HepG2 (cell line): ENCODE data around the gene ZNF816. TPM values are rescaled to one million over a fixed set of nuclear protein-coding genes. Genes with fewer than 3 reads are reported as not detected.
A peak's percentile ranks its signal among the peaks of the same experiment; 100 is the strongest.
"Not testable (repeated sequence)": the region's sequence is repeated elsewhere in the genome, so short reads cannot be mapped to it uniquely, and the experiment has no call there.

Experiments
- AKAP8 ChIP-seq: sonication (generic); formaldehyde crosslinking; IDR thresholded peaks from 2 replicates; pipeline ENCODE4 v1.5.1; 2020; ENCODE audit warnings: mild to moderate bottlenecking, missing genetic modification reagents
- FOXP1 ChIP-seq, 2 experiments: fragments of 450-650 bp in 1 of 2; IDR thresholded peaks; 2 replicates each; pipeline ENCODE4 v1.6.1; 2017 to 2018; ENCODE audit warnings: antibody characterized with exemption in 1 of 2
- GABPB1 ChIP-seq: IDR thresholded peaks from 2 replicates; pipeline ENCODE4 v1.6.1; 2016; ENCODE audit warnings: mild to moderate bottlenecking, missing genetic modification reagents, moderate library complexity, missing compliant biosample characterization
- GATAD2A ChIP-seq: IDR thresholded peaks from 2 replicates; pipeline ENCODE4 v1.6.1; 2016
- HDAC2 ChIP-seq: sonication (generic); formaldehyde crosslinking; IDR thresholded peaks from 2 replicates; pipeline ENCODE4 v1.4.0; 2020; ENCODE audit warnings: missing genetic modification reagents
- RCOR2 ChIP-seq: IDR thresholded peaks from 2 replicates; pipeline ENCODE4 v1.6.1; 2016; ENCODE audit warnings: missing biosample characterization, missing genetic modification reagents
- RXRB ChIP-seq: IDR thresholded peaks from 2 replicates; pipeline ENCODE4 v1.6.1; 2016; ENCODE audit warnings: borderline replicate concordance, missing genetic modification reagents, missing compliant biosample characterization
- SAP130 ChIP-seq: IDR thresholded peaks from 2 replicates; pipeline ENCODE4 v1.6.1; 2016; ENCODE audit warnings: low read depth
- TFDP1 ChIP-seq: IDR thresholded peaks from 2 replicates; pipeline ENCODE4 v1.6.1; 2016; ENCODE audit warnings: missing compliant biosample characterization, missing genetic modification reagents, borderline replicate concordance
- ZBTB34 ChIP-seq: sonication (generic); formaldehyde crosslinking; IDR thresholded peaks from 2 replicates; pipeline ENCODE4 v1.8.0; 2022; ENCODE audit warnings: mild to moderate bottlenecking, missing genetic modification reagents
- ZNF136 ChIP-seq: sonication (generic); formaldehyde crosslinking; IDR thresholded peaks from 2 replicates; pipeline ENCODE4 v1.8.1; 2022; ENCODE audit warnings: low read depth, mild to moderate bottlenecking, moderate library complexity, missing genetic modification reagents
- ZNF644 ChIP-seq: IDR thresholded peaks from 2 replicates; pipeline ENCODE4 v1.6.1; 2016; ENCODE audit warnings: low read depth
- ZNF788 ChIP-seq: sonication (generic); formaldehyde crosslinking; IDR thresholded peaks from 2 replicates; pipeline ENCODE4 v1.5.0; 2020; ENCODE audit warnings: mild to moderate bottlenecking, missing genetic modification reagents, borderline replicate concordance
- polyA plus RNA-seq, 8 experiments: library from polyadenylated mRNA; depleted of rRNA in 3 of 8; stranded (reverse) in 7 of 8; unstranded in 1 of 8; fragments of >200 nt; fragmentation: Illumina TruSeq in 4 of 8; extraction: Trizol in 4 of 8; gene quantifications; 2 replicates each; pipeline versions ENCODE4 v1.2.1 to v1.2.3, GENCODE V29; 2011 to 2016; ENCODE audit warnings: low read depth in 4 of 8, missing spikeins in 1 of 8, mixed read lengths in 1 of 8; ENCODE audit not compliant: insufficient read depth in 1 of 8
- total RNA-seq, 5 experiments: library from RNA; depleted of rRNA; stranded (reverse); fragments of >200 nt; fragmentation: Illumina TruSeq; extraction: Trizol; gene quantifications; 2 replicates each; pipeline ENCODE4 v1.2.3, GENCODE V29; 2016; ENCODE audit warnings: low read depth in 1 of 5
- TF ChIP-seq, protein P1 (sequence below): IDR thresholded peaks from 2 replicates; pipeline ENCODE4 v1.4.0; 2020; ENCODE audit warnings: mild to moderate bottlenecking, missing genetic modification reagents
- TF ChIP-seq, protein P2 (sequence below): sonication (generic); formaldehyde crosslinking; IDR thresholded peaks from 2 replicates; pipeline ENCODE4 v1.4.0; 2020; ENCODE audit warnings: missing genetic modification reagents
- TF ChIP-seq, protein P3 (sequence below): sonication (generic); formaldehyde crosslinking; IDR thresholded peaks from 2 replicates; pipeline ENCODE4 v1.4.0; 2020; ENCODE audit warnings: missing genetic modification reagents
- TF ChIP-seq, protein P4 (sequence below): IDR thresholded peaks from 2 replicates; pipeline ENCODE4 v1.6.1; 2016; ENCODE audit warnings: mild to moderate bottlenecking

The ZNF816 gene
- total and polyA plus RNA-seq, 2 of the 13 experiments (the other 11 are each of a cell fraction or from before 2014, with no cell fraction given), result 5.2 to 14.1 TPM

GRCh38 chr19:52944703-52945493 lies 17.8 kb downstream of the ZNF816 start (continued):
- TF ChIP-seq, protein P1, sequence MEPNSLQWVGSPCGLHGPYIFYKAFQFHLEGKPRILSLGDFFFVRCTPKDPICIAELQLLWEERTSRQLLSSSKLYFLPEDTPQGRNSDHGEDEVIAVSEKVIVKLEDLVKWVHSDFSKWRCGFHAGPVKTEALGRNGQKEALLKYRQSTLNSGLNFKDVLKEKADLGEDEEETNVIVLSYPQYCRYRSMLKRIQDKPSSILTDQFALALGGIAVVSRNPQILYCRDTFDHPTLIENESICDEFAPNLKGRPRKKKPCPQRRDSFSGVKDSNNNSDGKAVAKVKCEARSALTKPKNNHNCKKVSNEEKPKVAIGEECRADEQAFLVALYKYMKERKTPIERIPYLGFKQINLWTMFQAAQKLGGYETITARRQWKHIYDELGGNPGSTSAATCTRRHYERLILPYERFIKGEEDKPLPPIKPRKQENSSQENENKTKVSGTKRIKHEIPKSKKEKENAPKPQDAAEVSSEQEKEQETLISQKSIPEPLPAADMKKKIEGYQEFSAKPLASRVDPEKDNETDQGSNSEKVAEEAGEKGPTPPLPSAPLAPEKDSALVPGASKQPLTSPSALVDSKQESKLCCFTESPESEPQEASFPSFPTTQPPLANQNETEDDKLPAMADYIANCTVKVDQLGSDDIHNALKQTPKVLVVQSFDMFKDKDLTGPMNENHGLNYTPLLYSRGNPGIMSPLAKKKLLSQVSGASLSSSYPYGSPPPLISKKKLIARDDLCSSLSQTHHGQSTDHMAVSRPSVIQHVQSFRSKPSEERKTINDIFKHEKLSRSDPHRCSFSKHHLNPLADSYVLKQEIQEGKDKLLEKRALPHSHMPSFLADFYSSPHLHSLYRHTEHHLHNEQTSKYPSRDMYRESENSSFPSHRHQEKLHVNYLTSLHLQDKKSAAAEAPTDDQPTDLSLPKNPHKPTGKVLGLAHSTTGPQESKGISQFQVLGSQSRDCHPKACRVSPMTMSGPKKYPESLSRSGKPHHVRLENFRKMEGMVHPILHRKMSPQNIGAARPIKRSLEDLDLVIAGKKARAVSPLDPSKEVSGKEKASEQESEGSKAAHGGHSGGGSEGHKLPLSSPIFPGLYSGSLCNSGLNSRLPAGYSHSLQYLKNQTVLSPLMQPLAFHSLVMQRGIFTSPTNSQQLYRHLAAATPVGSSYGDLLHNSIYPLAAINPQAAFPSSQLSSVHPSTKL (CRISPR knock-in tag), result peak; percentile 89
- peak; percentile 69; the same call in 1 of the 2 replicates for TF ChIP-seq ZNF644 (CRISPR knock-in tag)
- TF ChIP-seq, protein P2, sequence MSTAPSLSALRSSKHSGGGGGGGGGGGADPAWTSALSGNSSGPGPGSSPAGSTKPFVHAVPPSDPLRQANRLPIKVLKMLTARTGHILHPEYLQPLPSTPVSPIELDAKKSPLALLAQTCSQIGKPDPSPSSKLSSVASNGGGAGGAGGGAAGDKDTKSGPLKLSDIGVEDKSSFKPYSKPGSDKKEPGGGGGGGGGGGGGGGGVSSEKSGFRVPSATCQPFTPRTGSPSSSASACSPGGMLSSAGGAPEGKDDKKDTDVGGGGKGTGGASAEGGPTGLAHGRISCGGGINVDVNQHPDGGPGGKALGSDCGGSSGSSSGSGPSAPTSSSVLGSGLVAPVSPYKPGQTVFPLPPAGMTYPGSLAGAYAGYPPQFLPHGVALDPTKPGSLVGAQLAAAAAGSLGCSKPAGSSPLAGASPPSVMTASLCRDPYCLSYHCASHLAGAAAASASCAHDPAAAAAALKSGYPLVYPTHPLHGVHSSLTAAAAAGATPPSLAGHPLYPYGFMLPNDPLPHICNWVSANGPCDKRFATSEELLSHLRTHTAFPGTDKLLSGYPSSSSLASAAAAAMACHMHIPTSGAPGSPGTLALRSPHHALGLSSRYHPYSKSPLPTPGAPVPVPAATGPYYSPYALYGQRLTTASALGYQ (CRISPR knock-in tag), result peak; percentile 44; the same call in 1 of the 2 replicates
- TF ChIP-seq AKAP8 (CRISPR knock-in tag), result 0 out of 2 replicates have a peak, but pooled peaks have one; percentile 33
- TF ChIP-seq ZBTB34 (CRISPR knock-in tag), result peak; percentile 80; the same call in 1 of the 2 replicates
- peak; percentile 76 for TF ChIP-seq HDAC2
- peak; percentile 33; the same call in 1 of the 2 replicates for TF ChIP-seq ZNF788
- TF ChIP-seq, protein P3, sequence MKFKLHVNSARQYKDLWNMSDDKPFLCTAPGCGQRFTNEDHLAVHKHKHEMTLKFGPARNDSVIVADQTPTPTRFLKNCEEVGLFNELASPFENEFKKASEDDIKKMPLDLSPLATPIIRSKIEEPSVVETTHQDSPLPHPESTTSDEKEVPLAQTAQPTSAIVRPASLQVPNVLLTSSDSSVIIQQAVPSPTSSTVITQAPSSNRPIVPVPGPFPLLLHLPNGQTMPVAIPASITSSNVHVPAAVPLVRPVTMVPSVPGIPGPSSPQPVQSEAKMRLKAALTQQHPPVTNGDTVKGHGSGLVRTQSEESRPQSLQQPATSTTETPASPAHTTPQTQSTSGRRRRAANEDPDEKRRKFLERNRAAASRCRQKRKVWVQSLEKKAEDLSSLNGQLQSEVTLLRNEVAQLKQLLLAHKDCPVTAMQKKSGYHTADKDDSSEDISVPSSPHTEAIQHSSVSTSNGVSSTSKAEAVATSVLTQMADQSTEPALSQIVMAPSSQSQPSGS (CRISPR knock-in tag), result peak; percentile 56; the same call in 1 of the 2 replicates
- not testable (repeated sequence) for TF ChIP-seq FOXP1 (IDR thresholded peaks at IDR 0.05)
- TF ChIP-seq FOXP1 (CRISPR knock-in tag; IDR thresholded peaks at IDR 0.05), result peak; percentile 45; the same call in 1 of the 2 replicates
- TF ChIP-seq, protein P4, sequence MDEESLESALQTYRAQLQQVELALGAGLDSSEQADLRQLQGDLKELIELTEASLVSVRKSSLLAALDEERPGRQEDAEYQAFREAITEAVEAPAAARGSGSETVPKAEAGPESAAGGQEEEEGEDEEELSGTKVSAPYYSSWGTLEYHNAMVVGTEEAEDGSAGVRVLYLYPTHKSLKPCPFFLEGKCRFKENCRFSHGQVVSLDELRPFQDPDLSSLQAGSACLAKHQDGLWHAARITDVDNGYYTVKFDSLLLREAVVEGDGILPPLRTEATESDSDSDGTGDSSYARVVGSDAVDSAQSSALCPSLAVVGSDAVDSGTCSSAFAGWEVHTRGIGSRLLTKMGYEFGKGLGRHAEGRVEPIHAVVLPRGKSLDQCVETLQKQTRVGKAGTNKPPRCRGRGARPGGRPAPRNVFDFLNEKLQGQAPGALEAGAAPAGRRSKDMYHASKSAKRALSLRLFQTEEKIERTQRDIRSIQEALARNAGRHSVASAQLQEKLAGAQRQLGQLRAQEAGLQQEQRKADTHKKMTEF (CRISPR knock-in tag), result peak; percentile 58; the same call in 1 of the 2 replicates
- TF ChIP-seq SAP130 (CRISPR knock-in tag), result peak; percentile 77
- peak; percentile 65 for TF ChIP-seq GATAD2A
- 0 out of 2 replicates have a peak, but pooled peaks have one; percentile 40 for TF ChIP-seq ZNF136 (CRISPR knock-in tag)
- peak; percentile 15; the same call in 1 of the 2 replicates for TF ChIP-seq RCOR2 (CRISPR knock-in tag)
- peak; percentile 71 for TF ChIP-seq RXRB (CRISPR knock-in tag)
- TF ChIP-seq TFDP1 (CRISPR knock-in tag), result peak; percentile 40; the same call in 1 of the 2 replicates
- TF ChIP-seq GABPB1, result peak; percentile 19; the same call in 1 of the 2 replicates
